Activated CD8-positive, alpha-beta T cell treated with anti-CD3 and anti-CD28 coated beads, Interleukin-2, amount 10 ng/mL, durations not matched to agents 7 days and 5 days (primary cell): ENCODE measurements around the gene GLA. TPM values are rescaled to one million over a fixed set of nuclear protein-coding genes. Genes with fewer than 3 reads are reported as not detected.

Source experiments
- ATAC-seq: fragments of 150-1000 bp; cut with Tn5 transposase; one replicate; pipeline ENCODE4 v1.10.0; 2021; ENCODE audit warnings: moderate library complexity
- CTCF ChIA-PET: fragments of 350-600 bp; sonication (Branson Sonifier 250); formaldehyde crosslinking; loops from one replicate; lab custom pipeline; 2021; ENCODE audit warnings: antibody characterized with exemption; lab: Charles Lee
- POLR2A ChIA-PET: fragments of 350-600 bp; sonication (Branson Sonifier 250); formaldehyde crosslinking; loops from one replicate; lab custom pipeline; 2021; ENCODE audit warnings: antibody characterized with exemption; lab: Charles Lee
- DNase-seq: peaks from one replicate; pipeline ENCODE4 v3.0.0-alpha.2; 2020
- H3K27ac Mint-ChIP-seq: one replicate; pipeline ENCODE4 v1.8.0; 2021; ENCODE audit warnings: mild to moderate bottlenecking, mixed read lengths
- H3K27me3 Mint-ChIP-seq: one replicate; pipeline ENCODE4 v1.8.0; 2021; ENCODE audit warnings: low read depth, mixed read lengths
- H3K36me3 Mint-ChIP-seq: one replicate; pipeline ENCODE4 v1.8.0; 2021; ENCODE audit warnings: low read depth, mixed read lengths
- H3K4me1 Mint-ChIP-seq: one replicate; pipeline ENCODE4 v1.8.0; 2021; ENCODE audit warnings: low read depth, mixed read lengths
- H3K4me3 Mint-ChIP-seq: one replicate; pipeline ENCODE4 v1.8.0; 2021; ENCODE audit warnings: mild to moderate bottlenecking, mixed read lengths
- H3K9me3 Mint-ChIP-seq: one replicate; pipeline ENCODE4 v1.8.0; 2022; ENCODE audit warnings: mixed read lengths; ENCODE audit not compliant: insufficient read depth
- total RNA-seq, 2 experiments: library from RNA; stranded (reverse); gene quantifications; one replicate each; pipeline ENCODE4 v1.2.3, GENCODE V29; 2021

The GLA gene
- total RNA-seq, 2 experiments from 2014 or later, result 34.7 to 38.4 TPM

DNA sequence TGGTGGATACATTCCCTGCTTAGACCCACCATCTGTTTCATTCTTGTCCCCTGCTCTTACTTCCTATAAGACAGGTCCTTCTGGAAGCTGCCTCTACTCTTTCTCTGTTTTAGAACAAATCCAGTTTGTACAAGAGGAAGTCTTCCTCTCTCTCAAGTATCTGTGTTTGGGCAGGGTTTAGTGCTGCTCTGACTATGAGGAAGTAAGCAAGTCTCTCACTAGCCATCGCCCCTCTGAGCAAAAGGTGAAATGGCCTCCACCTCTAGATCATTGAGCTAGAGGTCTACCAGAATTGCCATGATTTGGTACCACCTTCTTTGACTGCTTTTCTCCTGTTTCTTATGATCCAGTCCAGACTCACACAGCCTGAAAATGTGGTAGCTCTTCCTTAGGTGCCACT lies 30.2 kb downstream of the GLA start:
- POLR2A ChIA-PET, result no interaction called here
- ATAC-seq, result no peak

DNA sequence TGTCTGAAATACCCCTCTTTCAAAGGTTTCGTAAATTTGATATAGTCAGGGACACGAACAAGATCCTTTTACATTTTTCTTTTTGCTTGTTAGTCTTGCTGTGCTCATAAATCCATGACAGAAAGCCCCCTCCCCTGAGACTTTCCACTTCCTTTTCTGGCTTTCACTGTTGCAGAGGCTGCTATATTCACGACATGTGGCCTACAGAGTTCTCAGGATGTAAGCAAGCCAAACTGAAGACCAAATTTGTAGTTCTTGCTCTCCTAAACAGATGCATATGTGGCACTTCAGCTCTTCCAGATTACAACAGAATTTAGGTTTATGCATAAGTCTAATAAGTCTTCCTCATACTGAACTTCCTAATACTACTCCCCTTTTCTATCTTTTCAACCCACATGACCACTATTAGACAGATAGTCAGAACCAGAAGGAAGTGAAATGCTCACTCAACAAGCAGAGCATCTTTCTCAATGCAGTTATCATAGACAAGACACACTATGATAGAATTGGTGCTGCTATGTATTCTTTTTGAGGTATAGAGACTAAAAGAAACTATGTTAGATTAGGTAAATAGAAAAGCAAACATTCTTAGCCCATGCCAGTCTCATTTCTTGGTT lies 36.7 kb downstream of the GLA start:
- Mint-ChIP-seq H3K4me1 (no peaks in the 10 kb centered on the region), H3K4me3 (no peak overlapping the region), H3K9me3 (no peaks in the 10 kb centered on the region), H3K36me3 (no peaks in the 10 kb centered on the region), H3K27me3 (peaks cover 4% of the 10 kb centered on the region), H3K27ac (no peak overlapping the region)
- POLR2A ChIA-PET, result no interaction called here
- DNase-seq (no peak), ATAC-seq (no peak)
- CTCF ChIA-PET, result no interaction called here

More for the DNA sequence above, 30.2 kb downstream of the GLA start:
- Mint-ChIP-seq H3K9me3 (no peaks in the 10 kb centered on the region), H3K27me3 (peaks cover 6% of the 10 kb centered on the region), H3K27ac (no peak overlapping the region), H3K4me3 (no peak overlapping the region), H3K36me3 (no peaks in the 10 kb centered on the region), H3K4me1 (no peaks in the 10 kb centered on the region)
- no peak for DNase-seq
- CTCF ChIA-PET, result interaction anchor here (1.4 kb wide), 1 partner anchor 13 kb away, joined by 4 read pairs; the partner anchor contains the start of gene RPL36A

DNA sequence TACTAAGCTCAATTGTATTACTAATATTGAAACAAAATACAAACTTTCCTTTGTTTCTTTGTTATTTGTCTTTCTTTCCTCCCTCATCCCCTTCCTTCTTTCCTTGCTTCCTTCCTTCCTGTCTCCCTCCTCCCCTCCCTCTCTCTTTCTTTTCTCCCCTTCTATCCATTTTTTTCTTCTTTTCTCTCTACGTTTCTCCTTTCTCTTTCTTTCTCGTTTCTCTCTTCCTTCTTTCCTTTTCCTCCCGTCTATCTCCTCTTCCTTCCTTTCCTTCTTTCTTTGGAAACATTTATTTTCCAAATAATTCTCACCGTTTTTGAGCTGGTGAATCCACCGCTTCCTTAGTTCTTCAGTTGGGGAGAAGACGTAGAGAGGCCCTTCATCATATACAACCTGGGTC lies 38.0 kb downstream of the GLA start:
- Mint-ChIP-seq H3K4me3 (no peak overlapping the region), H3K36me3 (no peaks in the 10 kb centered on the region), H3K9me3 (no peaks in the 10 kb centered on the region), H3K27me3 (peaks cover 4% of the 10 kb centered on the region), H3K27ac (no peak overlapping the region), H3K4me1 (no peaks in the 10 kb centered on the region)
- DNase-seq (no peak), ATAC-seq (no peak)
- CTCF ChIA-PET, result no interaction called here
- POLR2A ChIA-PET, result interaction anchor here (0.7 kb wide), 1 partner anchor 1989 kb away, joined by 3 read pairs; no protein-coding TSS in a partner anchor

DNA sequence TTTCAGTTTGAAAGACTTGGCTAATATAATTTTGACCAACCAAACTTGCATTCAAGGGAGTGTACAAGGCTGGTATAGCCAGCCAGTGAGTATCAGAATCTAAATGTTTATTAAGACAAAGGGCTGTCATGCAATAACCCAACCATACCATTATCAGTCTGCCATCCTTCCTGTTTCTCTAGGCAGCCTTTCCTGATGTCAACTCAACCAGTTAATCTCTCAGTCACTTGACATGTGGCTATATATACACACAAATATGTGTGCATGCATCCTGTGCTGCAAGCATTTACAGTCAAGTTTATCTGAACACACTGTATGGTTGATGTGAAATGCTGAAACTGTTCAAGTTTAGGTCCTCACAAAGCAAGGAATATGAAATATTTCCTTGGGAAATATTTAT lies 38.9 kb downstream of the GLA start:
- CTCF ChIA-PET, result no interaction called here
- no peak for DNase-seq
- H3K27me3 Mint-ChIP-seq, result peaks cover 4% of the 10 kb centered on the region
- no peaks in the 10 kb centered on the region for H3K4me1 Mint-ChIP-seq
- no peaks in the 10 kb centered on the region for H3K9me3 Mint-ChIP-seq
- POLR2A ChIA-PET, result no interaction called here
- H3K36me3 Mint-ChIP-seq, result no peaks in the 10 kb centered on the region
- ATAC-seq, result no peak
- H3K27ac Mint-ChIP-seq, result no peak overlapping the region
- no peak overlapping the region for H3K4me3 Mint-ChIP-seq

DNA sequence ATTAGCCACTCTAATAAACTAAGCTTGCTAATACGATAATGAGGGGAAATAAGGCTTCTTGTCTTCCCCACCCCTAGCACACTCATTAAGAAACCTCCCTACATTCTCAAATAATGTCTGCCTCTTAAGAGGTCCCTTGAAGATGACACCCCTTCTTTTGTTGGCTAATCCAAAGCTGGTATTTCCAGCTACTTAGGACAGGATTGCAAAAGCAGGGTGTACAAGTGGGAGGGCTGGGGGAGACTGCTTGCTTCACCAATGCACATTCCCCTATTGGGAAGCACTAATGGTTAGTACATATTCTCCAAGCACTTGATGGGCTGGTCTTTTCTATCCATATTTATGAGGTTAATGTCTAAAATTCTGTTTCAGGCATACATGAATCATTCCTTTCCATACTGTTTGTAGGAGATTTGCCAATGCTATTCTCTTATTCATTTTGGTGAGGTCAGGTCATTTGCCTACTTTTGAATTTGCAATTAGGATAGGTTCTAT lies 42.4 kb downstream of the GLA start:
- Mint-ChIP-seq H3K4me3 (no peak overlapping the region), H3K27me3 (peaks cover 4% of the 10 kb centered on the region), H3K27ac (no peak overlapping the region), H3K4me1 (no peaks in the 10 kb centered on the region), H3K9me3 (no peaks in the 10 kb centered on the region), H3K36me3 (no peaks in the 10 kb centered on the region)
- DNase-seq, result no peak
- CTCF ChIA-PET, result no interaction called here
- POLR2A ChIA-PET, result no interaction called here
- no peak for ATAC-seq

DNA sequence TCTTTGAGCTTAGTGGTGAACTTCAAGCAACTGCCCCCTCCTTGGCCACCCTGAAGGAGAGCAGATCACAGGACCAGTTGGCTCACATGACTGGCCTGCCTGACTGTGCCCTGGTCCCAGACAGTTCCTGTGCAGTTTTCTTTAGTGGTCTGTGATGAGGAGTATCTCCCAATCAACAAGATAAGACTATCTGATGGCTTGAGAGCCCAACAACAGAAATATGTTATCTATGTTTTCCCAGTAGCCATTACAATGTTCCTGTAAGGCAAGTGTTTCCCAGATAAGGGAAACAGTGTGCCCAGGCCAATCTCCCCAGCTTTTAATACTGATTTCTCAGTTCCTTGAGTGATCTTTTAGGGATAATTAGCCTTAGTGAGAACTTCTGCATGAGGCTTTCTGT lies 45.0 kb downstream of the GLA start:
- ChIA-PET CTCF (no interaction called here), POLR2A (no interaction called here)
- H3K27ac Mint-ChIP-seq, result no peak overlapping the region
- no peak overlapping the region for H3K4me3 Mint-ChIP-seq
- peaks cover 2% of the 10 kb centered on the region for H3K27me3 Mint-ChIP-seq
- no peak for ATAC-seq
- no peaks in the 10 kb centered on the region for H3K9me3 Mint-ChIP-seq
- no peaks in the 10 kb centered on the region for H3K36me3 Mint-ChIP-seq
- H3K4me1 Mint-ChIP-seq, result peaks cover 9% of the 10 kb centered on the region
- no peak for DNase-seq

DNA sequence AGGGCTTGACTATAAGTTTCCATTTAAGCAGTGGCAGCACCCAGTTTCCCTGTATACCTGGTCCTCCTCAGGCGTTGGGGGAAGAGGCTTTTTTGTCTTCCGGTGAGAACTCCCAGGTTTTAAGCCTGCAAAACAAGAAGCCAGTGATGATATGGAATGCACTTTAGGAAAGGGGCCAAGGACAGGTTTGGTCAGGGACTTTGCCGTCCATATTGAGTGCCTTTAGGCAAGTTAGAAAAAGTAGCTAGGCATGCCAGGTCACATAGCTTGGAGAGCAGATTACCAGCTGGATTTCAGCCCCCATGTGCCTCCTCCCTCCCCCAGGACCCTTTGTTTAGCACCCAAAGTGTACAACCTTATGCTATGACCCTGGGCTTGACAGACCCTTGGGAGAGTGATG lies 45.6 kb downstream of the GLA start:
- no peak overlapping the region for H3K4me3 Mint-ChIP-seq
- peaks cover 9% of the 10 kb centered on the region for H3K4me1 Mint-ChIP-seq
- no peaks in the 10 kb centered on the region for H3K36me3 Mint-ChIP-seq
- peaks cover 2% of the 10 kb centered on the region for H3K27me3 Mint-ChIP-seq
- POLR2A ChIA-PET, result no interaction called here
- CTCF ChIA-PET, result no interaction called here
- H3K27ac Mint-ChIP-seq, result no peak overlapping the region
- ATAC-seq (no peak), DNase-seq (no peak)
- no peaks in the 10 kb centered on the region for H3K9me3 Mint-ChIP-seq

DNA sequence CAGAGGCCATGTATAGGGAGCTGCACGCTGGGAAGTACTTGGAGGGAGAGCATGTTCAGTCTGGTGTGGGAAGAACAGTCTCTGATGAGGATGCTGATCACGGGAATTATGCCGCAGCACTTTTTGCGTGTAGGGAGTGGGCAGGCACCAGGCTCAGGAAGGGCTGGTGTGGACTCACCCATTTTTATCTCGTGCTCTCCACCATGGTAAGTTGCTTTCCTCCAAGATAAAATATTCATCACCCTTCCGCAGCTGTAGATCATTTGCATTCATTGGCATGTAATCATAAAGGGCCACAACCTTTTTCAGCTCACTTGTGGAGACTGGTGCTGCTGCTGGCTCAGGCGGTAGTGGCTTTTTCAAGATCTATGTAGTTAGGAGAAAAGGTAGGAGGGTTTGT lies 47.3 kb downstream of the GLA start:
- CTCF ChIA-PET, result no interaction called here
- POLR2A ChIA-PET, result no interaction called here
- ATAC-seq, result no peak

DNA sequence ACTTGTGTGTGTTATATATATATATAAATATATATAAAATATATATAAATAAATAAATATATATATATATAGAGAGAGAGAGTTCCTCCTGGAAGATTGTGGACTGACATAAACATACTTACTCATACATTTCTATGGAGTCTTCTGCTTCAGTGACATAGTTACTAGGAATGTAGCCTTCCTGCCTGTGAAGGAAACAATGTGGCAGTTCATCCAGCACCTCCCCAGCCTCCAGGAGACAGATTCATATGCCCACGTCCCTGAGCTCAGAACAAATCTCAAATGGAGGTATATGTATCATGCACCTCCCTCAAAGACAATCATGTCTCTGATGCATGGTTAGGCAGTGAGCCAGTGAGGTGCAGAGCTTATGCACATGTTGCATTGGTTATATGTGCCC lies 47.8 kb downstream of the GLA start:
- no peaks in the 10 kb centered on the region for H3K36me3 Mint-ChIP-seq
- DNase-seq (no peak), ATAC-seq (no peak)
- POLR2A ChIA-PET, result no interaction called here
- peaks cover 2% of the 10 kb centered on the region for H3K27me3 Mint-ChIP-seq
- peaks cover 9% of the 10 kb centered on the region for H3K4me1 Mint-ChIP-seq
- H3K27ac Mint-ChIP-seq, result no peak overlapping the region
- CTCF ChIA-PET, result no interaction called here
- no peaks in the 10 kb centered on the region for H3K9me3 Mint-ChIP-seq
- no peak overlapping the region for H3K4me3 Mint-ChIP-seq

More for the DNA sequence above, 47.3 kb downstream of the GLA start:
- Mint-ChIP-seq H3K9me3 (no peaks in the 10 kb centered on the region), H3K4me1 (peaks cover 9% of the 10 kb centered on the region), H3K27me3 (peaks cover 2% of the 10 kb centered on the region), H3K27ac (no peak overlapping the region), H3K4me3 (no peak overlapping the region), H3K36me3 (no peaks in the 10 kb centered on the region)
- DNase-seq, result no peak

DNA sequence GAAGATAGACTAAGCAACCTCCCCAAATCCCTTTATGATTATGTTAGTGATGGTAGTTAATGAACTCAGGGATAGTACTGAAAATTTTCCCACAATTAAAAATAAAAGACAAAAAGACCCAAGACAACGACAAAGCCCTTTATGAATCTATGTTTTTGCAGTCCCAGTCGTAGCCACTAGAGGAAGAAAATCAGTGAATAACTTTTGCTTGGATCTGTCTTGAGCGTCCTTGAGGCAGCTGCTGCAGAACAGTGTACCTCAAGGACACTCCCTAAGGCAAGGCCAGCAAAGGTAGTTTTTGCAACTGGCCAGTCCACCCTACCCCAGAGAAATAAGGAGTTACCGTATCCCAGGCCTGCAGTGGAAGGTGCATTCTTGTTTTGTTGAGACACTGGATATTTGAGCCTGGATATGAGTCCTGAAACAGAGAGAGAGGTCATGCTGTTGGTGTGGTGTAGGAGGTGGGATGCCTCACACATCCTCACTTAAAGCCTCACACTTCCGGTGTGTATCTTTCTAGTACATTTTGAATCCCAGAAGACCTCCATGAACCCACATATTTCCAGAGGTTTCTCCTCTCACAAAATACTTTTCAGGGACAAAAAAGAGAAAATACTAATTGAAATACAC lies 50.4 kb downstream of the GLA start:
- ATAC-seq (no peak), DNase-seq (no peak)
- Mint-ChIP-seq H3K4me3 (no peak overlapping the region), H3K4me1 (peaks cover 9% of the 10 kb centered on the region), H3K27me3 (peaks cover 2% of the 10 kb centered on the region), H3K36me3 (no peaks in the 10 kb centered on the region), H3K9me3 (no peaks in the 10 kb centered on the region), H3K27ac (no peak overlapping the region)
- ChIA-PET CTCF (interaction anchor here (1.6 kb wide), 1 partner anchor 9 kb away, joined by 4 read pairs; the partner anchor contains the start of gene TIMM8A), POLR2A (no interaction called here)

DNA sequence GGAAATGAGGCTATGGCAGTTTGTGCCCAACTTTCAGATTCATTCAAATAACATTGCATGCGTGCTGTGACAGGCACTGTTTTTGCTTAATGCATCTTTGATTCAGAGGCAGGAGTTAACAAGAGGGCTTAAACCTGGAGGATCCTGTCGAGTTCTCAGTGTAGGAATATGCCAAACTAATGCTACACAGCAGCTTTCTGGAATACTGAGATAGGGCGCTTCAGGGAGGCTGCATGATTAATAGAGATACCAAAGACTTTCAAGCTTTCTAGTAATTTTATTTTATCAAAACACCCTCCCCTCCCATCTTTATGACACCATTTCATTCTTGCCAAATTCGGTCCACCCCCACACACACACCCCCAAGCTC lies 58.5 kb downstream of the GLA start:
- Mint-ChIP-seq H3K36me3 (peaks cover 9% of the 10 kb centered on the region), H3K4me3 (peak overlapping the region; percentile 88), H3K4me1 (peaks cover 15% of the 10 kb centered on the region), H3K27ac (peak overlapping the region; percentile 91), H3K27me3 (no peaks in the 10 kb centered on the region), H3K9me3 (no peaks in the 10 kb centered on the region)
- DNase-seq (no peak), ATAC-seq (no peak)
- ChIA-PET CTCF (interaction anchor here (1.3 to 1.5 kb wide), 2 partner anchors 9 to 42 kb away, joined by 4 to 5 read pairs; partner anchors contain the start of gene RPL36A), POLR2A (interaction anchor here (1.2 to 2.6 kb wide), 2 partner anchors 41 to 251 kb away, joined by 3 to 11 read pairs; partner anchors contain the start of genes CENPI and RPL36A)
